GM12878 (cell line): ENCODE results near the gene OR2T3. TPM values are rescaled to one million over a fixed set of nuclear protein-coding genes. Genes with fewer than 3 reads are reported as not detected.
"Not testable (repeated sequence)": the region's sequence is repeated elsewhere in the genome, so short reads cannot be mapped to it uniquely, and the experiment has no call there.

Experiments used
- ATAC-seq: fragments of 200-7000 bp; cut with Tn5 transposase; 3 replicates; pipeline ENCODE4 v1.9.1; 2020; ENCODE audit warnings: mild to moderate bottlenecking, moderate library complexity
- BruUV-seq: library from RNA; stranded (reverse); fragments of 400-500 nt; replicated peaks from 2 replicates; lab custom pipeline; 2021; lab: Mats Ljungman, UMichigan
- CTCF ChIA-PET: fragments of 300-600 bp; sonication (Branson Sonifier 250); formaldehyde crosslinking; extraction: SDS; loops from one replicate; lab custom pipeline; 2021; ENCODE audit warnings: inconsistent platforms; lab: Yijun Ruan, JAX
- POLR2A ChIA-PET: fragments of 350-600 bp; formaldehyde crosslinking; extraction: SDS; loops from one replicate; lab custom pipeline; 2021; ENCODE audit warnings: inconsistent platforms; lab: Charles Lee
- RAD21 ChIA-PET: fragments of 300-600 bp; sonication (Branson Sonifier 250); formaldehyde crosslinking; loops from one replicate; lab custom pipeline; 2023; ENCODE audit warnings: antibody characterized with exemption; ENCODE audit not compliant: unreplicated experiment; lab: Charles Lee
- SMC1A ChIA-PET: fragments of 300-600 bp; sonication (Branson Sonifier 250); formaldehyde crosslinking; loops from one replicate; lab custom pipeline; 2023; ENCODE audit not compliant: unreplicated experiment, uncharacterized antibody; lab: Charles Lee
- DNase-seq: peaks from one replicate; pipeline ENCODE4 v3.0.0-alpha.2; 2011; ENCODE audit warnings: low read depth, low spot score
- FAIRE-seq: peaks from 3 replicates; lab custom pipeline; 2011; peaks lifted over from hg19 to GRCh38; lab: Jason Lieb, UNC
- H2AFZ ChIP-seq: 2 replicates; pipeline ENCODE4 v1.6.0; 2011; ENCODE audit warnings: low read depth, low read length, control low read depth; ENCODE audit not compliant: control insufficient read depth
- H3K27ac ChIP-seq: 2 replicates; pipeline ENCODE4 v1.5.1; 2011; ENCODE audit warnings: control low read depth; ENCODE audit not compliant: control insufficient read depth, insufficient read depth
- H3K27me3 ChIP-seq, 2 experiments: replicated peaks in 1 of 2; 2 replicates each; pipeline versions ENCODE4 v1.6.0 to v1.6.1; 2011; ENCODE audit warnings: low read length in 1 of 2; ENCODE audit not compliant: control insufficient read depth in 2 of 2, insufficient read depth in 2 of 2
- H3K36me3 ChIP-seq, 2 experiments: 2 replicates each; pipeline ENCODE4 v1.5.1; 2011; ENCODE audit warnings: low read length in 1 of 2; ENCODE audit not compliant: control insufficient read depth in 2 of 2, insufficient read depth in 2 of 2
- H3K4me1 ChIP-seq: 2 replicates; pipeline ENCODE4 v1.6.1; 2011; ENCODE audit warnings: mild to moderate bottlenecking, low read length, moderate library complexity, mixed read lengths; ENCODE audit not compliant: control insufficient read depth, insufficient read depth
- H3K4me2 ChIP-seq: 2 replicates; pipeline ENCODE4 v1.6.0; 2011; ENCODE audit warnings: control low read depth; ENCODE audit not compliant: control insufficient read depth, insufficient read depth
- H3K4me3 ChIP-seq: fragments of 200-600 bp; sonication (generic); 2 replicates; pipeline ENCODE4 v1.5.1; 2016
- H3K79me2 ChIP-seq: 2 replicates; pipeline ENCODE4 v1.6.0; 2011; ENCODE audit warnings: low read length; ENCODE audit not compliant: control insufficient read depth, insufficient read depth
- H3K9ac ChIP-seq: 2 replicates; pipeline ENCODE4 v1.8.0; 2011; ENCODE audit warnings: low read length, control low read depth, mixed read lengths; ENCODE audit not compliant: control insufficient read depth, insufficient read depth
- H3K9me3 ChIP-seq: replicated peaks from 3 replicates; pipeline ENCODE4 v1.5.1; 2011; ENCODE audit warnings: mild to moderate bottlenecking, low read length; ENCODE audit not compliant: control insufficient read depth, insufficient read depth
- H4K20me1 ChIP-seq: 2 replicates; pipeline ENCODE4 v1.6.0; 2011; ENCODE audit not compliant: control insufficient read depth, insufficient read depth
- WGBS: methylation state at CpG from one replicate; pipeline ENCODE4 v1.1.6; 2016; ENCODE audit warnings: low lambda C conversion rate; ENCODE audit not compliant: insufficient replicate concordance, insufficient coverage; ENCODE audit errors: missing lambda C conversion rate; 5-methylcytosine and 5-hydroxymethylcytosine counted together
- in situ Hi-C: fragments of 300-500 bp; cut with MboI; formaldehyde crosslinking; loops from 9 replicates; pipeline ENCODE4 v1.14.3; 2018; ENCODE audit warnings: mixed read lengths
- intact Hi-C: fragments of 100-400 bp; cut with micrococcal nuclease; formaldehyde crosslinking; loops from one replicate; pipeline ENCODE4 v1.14.2; 2022; ENCODE audit not compliant: unreplicated experiment
- polyA plus RNA-seq, 11 experiments: library from polyadenylated mRNA; depleted of rRNA in 4 of 11; unstranded in 6 of 11; stranded (reverse) in 5 of 11; fragments of >200 nt; fragmentation: Nextera tagmentation in 4 of 11; fragmentation: Illumina TruSeq in 1 of 11; extraction: Ambion mirVana in 4 of 11; extraction: Trizol in 1 of 11; gene quantifications; 1 replicate in 1 of 11; 2 replicates in 10 of 11; pipeline versions ENCODE4 v1.2.1 to v1.2.3, GENCODE V29; 2011 to 2016; ENCODE audit warnings: inconsistent platforms in 2 of 11, missing spikeins in 2 of 11, low read depth in 1 of 11
- total RNA-seq, 4 experiments: library from RNA; depleted of rRNA in 3 of 4; stranded (reverse); fragments of >200 nt in 3 of 4; fragmentation: Illumina TruSeq in 1 of 4; extraction: Trizol in 1 of 4; gene quantifications; 2 replicates each; pipeline versions ENCODE4 v1.2.1 to v1.2.3, GENCODE V29; 2013 to 2021

The OR2T3 gene
- total and polyA plus RNA-seq, 10 of the 15 experiments (the other 5 are each of a cell fraction or from before 2014, with no cell fraction given) = 2.0 to 23.3 (median 7.2) TPM

DNA sequence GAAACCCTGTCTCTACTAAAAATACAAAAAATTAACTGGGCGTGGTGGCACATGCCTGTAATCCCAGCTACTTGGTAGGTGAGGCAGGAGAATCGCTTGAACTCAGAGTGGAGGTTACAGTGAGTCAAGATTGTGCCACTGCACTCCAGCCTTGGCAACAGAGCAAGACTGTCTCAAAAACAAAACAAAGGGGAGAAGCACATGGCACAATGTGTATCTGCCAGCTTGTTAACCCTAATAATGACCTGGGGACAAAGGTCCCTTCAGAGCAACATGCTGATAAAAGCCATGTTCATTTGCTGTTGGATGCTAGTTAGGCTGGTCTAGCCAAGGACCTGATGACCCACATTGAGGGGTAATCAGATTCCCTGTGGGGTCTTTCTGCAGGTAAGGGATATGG, 16.5 kb upstream of the OR2T3 start:
- CTCF ChIA-PET, SMC1A ChIA-PET, intact Hi-C loops, H3K4me1 ChIP-seq, H3K36me3 ChIP-seq, H3K4me3 ChIP-seq, ATAC-seq, DNase-seq, H3K27ac ChIP-seq, POLR2A ChIA-PET, in situ Hi-C loops, H3K79me2 ChIP-seq, RAD21 ChIA-PET, H2AFZ ChIP-seq, H3K9ac ChIP-seq, H3K4me2 ChIP-seq, BruUV-seq, FAIRE-seq, H3K27me3 ChIP-seq, H4K20me1 ChIP-seq: not testable (repeated sequence)
- WGBS = no CpG with 5 or more reads among the region's 2 CpGs
- H3K9me3 ChIP-seq = peaks cover 16% of the 10 kb centered on the region

DNA sequence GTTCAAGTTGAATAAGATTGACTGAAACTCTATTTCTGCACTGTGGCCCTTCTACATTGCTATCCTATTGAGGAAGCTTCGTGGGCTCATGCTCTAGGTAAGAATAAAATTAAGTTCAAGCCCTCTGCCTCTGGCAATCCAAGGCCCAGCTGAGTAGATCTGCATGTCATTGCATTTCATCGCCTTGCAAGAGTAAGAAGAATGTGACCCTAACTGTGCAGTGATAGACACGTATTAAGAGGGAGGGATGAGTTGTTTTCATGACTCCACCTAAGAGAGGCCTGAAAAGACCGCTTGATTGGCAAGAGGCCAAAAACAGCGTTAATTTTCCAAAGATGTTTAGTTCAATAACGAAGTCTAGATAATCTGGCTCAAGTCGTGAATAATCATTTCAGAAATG, 14.0 kb upstream of the OR2T3 start:
- H3K4me1 ChIP-seq, H3K79me2 ChIP-seq, H3K27me3 ChIP-seq, H3K9ac ChIP-seq, ATAC-seq, RAD21 ChIA-PET, FAIRE-seq, H4K20me1 ChIP-seq, H3K36me3 ChIP-seq, H3K27ac ChIP-seq, BruUV-seq, POLR2A ChIA-PET, in situ Hi-C loops, intact Hi-C loops, H2AFZ ChIP-seq, CTCF ChIA-PET, H3K4me2 ChIP-seq, DNase-seq, H3K4me3 ChIP-seq, SMC1A ChIA-PET: not testable (repeated sequence)
- H3K9me3 ChIP-seq = peaks cover 13% of the 10 kb centered on the region
- 81% methylated on average over 7 of the region's 7 CpGs for WGBS
